ENCODE data around the gene ZACN. TPM values are rescaled to one million over a fixed set of nuclear protein-coding genes. Genes with fewer than 3 reads are reported as not detected.
"Not testable (repeated sequence)": the region's sequence is repeated elsewhere in the genome, so short reads cannot be mapped to it uniquely, and the experiment has no call there.

The ZACN gene
- total RNA-seq, 1 donor from 2014 or later: not detected

DNA sequence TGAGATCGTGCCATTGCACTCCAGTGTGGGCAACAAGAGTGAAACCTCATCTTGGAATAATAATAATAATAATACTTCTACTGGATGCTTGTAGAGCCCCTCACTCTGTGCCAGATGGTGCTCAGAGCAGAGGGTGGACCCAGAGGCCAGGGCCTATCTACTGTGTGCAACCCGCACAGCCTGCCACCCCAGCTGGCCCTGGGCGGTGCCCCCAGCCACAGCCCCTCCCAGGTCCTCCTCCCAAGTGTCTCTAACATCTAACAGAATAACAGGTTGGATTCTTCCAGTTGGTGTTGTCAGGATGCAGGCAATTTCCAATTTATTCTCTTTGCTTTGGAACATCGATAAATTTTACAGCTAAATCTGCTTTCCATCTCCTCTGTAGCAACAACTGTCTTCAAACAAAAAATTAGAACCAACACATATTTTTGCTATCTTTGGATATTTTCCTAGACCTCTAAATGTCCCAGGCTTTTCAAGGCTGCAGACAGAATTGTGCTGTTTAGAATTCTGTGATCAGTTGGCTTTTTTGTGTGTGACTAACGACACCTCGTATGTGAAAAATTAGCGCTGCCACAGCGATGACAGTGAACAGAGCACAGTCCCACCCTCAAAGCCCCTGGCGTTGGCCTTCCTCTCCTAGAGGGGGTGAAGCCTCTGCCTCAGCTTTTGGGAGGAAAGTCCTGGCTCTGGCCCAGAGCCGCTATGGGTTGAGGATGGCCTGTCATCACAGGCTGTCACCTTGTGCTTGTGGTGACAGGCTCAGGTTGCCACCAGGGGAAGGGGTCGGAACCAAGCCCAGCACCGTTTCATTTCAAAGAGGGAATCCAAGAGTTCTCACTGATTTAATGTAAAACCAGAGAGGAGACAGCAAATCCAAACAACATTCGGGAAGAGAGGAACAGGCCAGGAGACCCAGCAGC lies 44.3 kb upstream of the ZACN start:
- H3K27me3 Mint-ChIP-seq (ENCODE audit: unreplicated experiment): no peaks in the 10 kb centered on the region
- TF ChIP-seq, protein P1, sequence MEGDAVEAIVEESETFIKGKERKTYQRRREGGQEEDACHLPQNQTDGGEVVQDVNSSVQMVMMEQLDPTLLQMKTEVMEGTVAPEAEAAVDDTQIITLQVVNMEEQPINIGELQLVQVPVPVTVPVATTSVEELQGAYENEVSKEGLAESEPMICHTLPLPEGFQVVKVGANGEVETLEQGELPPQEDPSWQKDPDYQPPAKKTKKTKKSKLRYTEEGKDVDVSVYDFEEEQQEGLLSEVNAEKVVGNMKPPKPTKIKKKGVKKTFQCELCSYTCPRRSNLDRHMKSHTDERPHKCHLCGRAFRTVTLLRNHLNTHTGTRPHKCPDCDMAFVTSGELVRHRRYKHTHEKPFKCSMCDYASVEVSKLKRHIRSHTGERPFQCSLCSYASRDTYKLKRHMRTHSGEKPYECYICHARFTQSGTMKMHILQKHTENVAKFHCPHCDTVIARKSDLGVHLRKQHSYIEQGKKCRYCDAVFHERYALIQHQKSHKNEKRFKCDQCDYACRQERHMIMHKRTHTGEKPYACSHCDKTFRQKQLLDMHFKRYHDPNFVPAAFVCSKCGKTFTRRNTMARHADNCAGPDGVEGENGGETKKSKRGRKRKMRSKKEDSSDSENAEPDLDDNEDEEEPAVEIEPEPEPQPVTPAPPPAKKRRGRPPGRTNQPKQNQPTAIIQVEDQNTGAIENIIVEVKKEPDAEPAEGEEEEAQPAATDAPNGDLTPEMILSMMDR (IDR thresholded peaks at IDR 0.05): no peak
- DNase-seq (ENCODE audit: extremely low spot score, unreplicated experiment): no peak
- H3K9me3 Mint-ChIP-seq (ENCODE audit: unreplicated experiment): no peaks in the 10 kb centered on the region
- H3K27ac Mint-ChIP-seq (ENCODE audit: unreplicated experiment): no peak overlapping the region
- no peak overlapping the region for H3K4me3 Mint-ChIP-seq (ENCODE audit: unreplicated experiment)
- H3K36me3 Mint-ChIP-seq (ENCODE audit: unreplicated experiment): peaks cover 18% of the 10 kb centered on the region
- H3K4me1 Mint-ChIP-seq (ENCODE audit: unreplicated experiment): peaks cover 5% of the 10 kb centered on the region

DNA sequence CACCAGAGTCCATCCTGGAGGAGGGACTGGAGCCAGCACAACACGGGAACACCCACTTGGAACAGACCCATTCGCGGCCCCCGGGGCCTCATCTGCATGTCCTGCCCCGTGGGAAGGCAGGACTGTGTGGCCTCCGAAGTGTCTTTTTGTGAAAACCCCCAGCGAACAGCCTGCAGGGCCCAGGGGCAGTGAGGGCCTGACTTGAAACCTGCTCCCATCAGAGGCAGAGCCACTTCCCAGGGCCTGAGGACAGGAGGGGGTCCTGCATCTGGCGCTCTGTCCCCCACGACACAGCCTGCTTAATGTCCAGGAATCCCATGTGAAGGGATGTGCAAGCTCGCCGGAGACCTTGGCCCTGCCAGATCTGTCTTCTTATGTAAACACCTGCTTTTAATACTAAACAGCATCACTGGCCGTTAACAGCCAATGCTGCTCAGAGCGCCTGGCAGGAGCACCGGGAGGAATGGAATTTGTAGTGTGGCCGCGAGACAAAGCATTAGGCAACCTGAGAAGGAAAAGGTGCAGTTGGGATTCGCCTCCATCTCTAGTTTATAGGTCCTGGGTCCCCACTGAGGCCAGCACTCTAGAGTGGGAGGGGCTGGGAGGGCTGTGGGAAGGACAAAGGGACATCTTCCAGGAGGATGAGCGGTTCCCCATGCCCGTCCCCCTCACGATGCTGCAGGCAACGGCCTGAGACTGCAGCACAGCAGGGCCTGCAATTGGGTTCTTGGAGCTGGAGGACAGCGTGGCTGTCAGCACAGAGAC lies 42.3 kb upstream of the ZACN start:
- DNase-seq (ENCODE audit: extremely low spot score, unreplicated experiment): no peak

DNA sequence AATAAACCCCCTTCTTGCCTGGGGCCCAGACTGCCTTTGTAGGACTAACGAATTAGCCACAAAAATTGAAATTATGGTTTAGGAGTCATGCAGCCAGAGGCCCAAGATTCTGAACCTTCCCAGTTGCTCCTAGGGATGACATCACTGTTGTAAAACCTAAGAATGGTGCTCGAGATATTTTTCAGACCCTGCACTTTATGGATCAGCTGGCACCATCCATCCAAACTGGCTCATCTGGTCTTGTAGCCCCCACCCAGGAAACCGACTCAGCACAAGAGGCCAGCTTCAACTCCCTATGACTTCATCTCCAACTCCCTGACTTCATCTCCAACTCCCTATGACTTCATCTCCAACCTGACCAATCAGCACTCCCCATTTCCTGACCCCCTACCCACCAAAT lies 40.9 kb upstream of the ZACN start:
- Mint-ChIP-seq H3K4me1 (ENCODE audit: unreplicated experiment) (no peaks in the 10 kb centered on the region), H3K4me3 (ENCODE audit: unreplicated experiment) (no peak overlapping the region), H3K27me3 (ENCODE audit: unreplicated experiment) (no peaks in the 10 kb centered on the region), H3K27ac (ENCODE audit: unreplicated experiment) (peak overlapping the region; percentile 54), H3K9me3 (ENCODE audit: unreplicated experiment) (no peaks in the 10 kb centered on the region), H3K36me3 (ENCODE audit: unreplicated experiment) (peaks cover 28% of the 10 kb centered on the region)
- TF ChIP-seq, protein P1 (IDR thresholded peaks at IDR 0.05): no peak
- DNase-seq (ENCODE audit: extremely low spot score, unreplicated experiment): no peak

More for the DNA sequence above, 42.3 kb upstream of the ZACN start:
- H3K4me1 Mint-ChIP-seq (ENCODE audit: unreplicated experiment): no peaks in the 10 kb centered on the region
- H3K27me3 Mint-ChIP-seq (ENCODE audit: unreplicated experiment): no peaks in the 10 kb centered on the region
- H3K36me3 Mint-ChIP-seq (ENCODE audit: unreplicated experiment): peaks cover 26% of the 10 kb centered on the region
- no peak overlapping the region for H3K27ac Mint-ChIP-seq (ENCODE audit: unreplicated experiment)
- H3K9me3 Mint-ChIP-seq (ENCODE audit: unreplicated experiment): no peaks in the 10 kb centered on the region
- TF ChIP-seq, protein P1 (IDR thresholded peaks at IDR 0.05): no peak
- H3K4me3 Mint-ChIP-seq (ENCODE audit: unreplicated experiment): no peak overlapping the region

DNA sequence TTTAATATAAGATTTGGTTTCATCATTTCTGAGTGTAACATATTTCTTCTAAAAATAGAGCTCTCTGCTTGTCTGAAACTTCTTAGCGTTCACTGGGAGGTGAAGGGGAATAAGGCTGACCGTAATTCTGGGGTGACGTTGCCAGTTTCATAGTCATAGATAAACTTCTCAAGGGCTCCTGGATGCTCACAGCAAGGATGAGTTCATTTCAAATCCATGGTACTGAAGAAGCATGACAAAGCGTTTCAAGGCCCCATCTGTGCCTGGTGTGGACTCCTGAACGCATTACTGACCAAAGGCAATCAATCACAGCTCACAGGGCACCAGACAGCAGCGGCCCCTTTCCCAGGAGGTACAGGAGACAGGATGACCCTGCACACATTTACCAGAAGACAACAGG lies 39.9 kb upstream of the ZACN start:
- no peaks in the 10 kb centered on the region for H3K27me3 Mint-ChIP-seq (ENCODE audit: unreplicated experiment)
- no peaks in the 10 kb centered on the region for H3K4me1 Mint-ChIP-seq (ENCODE audit: unreplicated experiment)
- H3K9me3 Mint-ChIP-seq (ENCODE audit: unreplicated experiment): no peaks in the 10 kb centered on the region
- H3K27ac Mint-ChIP-seq (ENCODE audit: unreplicated experiment): no peak overlapping the region
- TF ChIP-seq, protein P1 (IDR thresholded peaks at IDR 0.05): no peak
- DNase-seq (ENCODE audit: extremely low spot score, unreplicated experiment): no peak
- peaks cover 38% of the 10 kb centered on the region for H3K36me3 Mint-ChIP-seq (ENCODE audit: unreplicated experiment)
- H3K4me3 Mint-ChIP-seq (ENCODE audit: unreplicated experiment): no peak overlapping the region

DNA sequence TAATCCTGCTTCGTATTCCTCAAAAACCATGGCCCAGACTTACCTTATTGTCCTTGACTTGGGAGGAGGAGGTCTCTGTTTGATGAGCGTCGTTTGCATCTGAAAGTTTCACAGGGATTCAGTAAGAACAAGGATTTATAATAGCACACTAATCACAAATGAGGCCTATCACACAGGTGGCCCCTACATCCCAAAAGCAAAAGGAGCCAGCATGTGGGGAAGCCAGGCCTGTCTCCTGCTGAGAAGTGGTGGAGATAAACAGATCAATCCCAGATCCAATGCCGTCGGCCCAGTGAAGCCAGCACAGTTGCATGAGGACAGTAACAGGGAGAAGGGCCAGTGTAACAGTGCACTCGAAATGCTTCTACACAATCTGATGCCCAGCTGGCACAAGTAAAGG lies 38.6 kb upstream of the ZACN start:
- TF ChIP-seq, protein P1 (IDR thresholded peaks at IDR 0.05): no peak
- DNase-seq (ENCODE audit: extremely low spot score, unreplicated experiment): no peak
- no peaks in the 10 kb centered on the region for H3K4me1 Mint-ChIP-seq (ENCODE audit: unreplicated experiment)
- H3K9me3 Mint-ChIP-seq (ENCODE audit: unreplicated experiment): no peaks in the 10 kb centered on the region
- no peaks in the 10 kb centered on the region for H3K27me3 Mint-ChIP-seq (ENCODE audit: unreplicated experiment)
- no peak overlapping the region for H3K4me3 Mint-ChIP-seq (ENCODE audit: unreplicated experiment)
- peaks cover 50% of the 10 kb centered on the region for H3K36me3 Mint-ChIP-seq (ENCODE audit: unreplicated experiment)
- H3K27ac Mint-ChIP-seq (ENCODE audit: unreplicated experiment): no peak overlapping the region

DNA sequence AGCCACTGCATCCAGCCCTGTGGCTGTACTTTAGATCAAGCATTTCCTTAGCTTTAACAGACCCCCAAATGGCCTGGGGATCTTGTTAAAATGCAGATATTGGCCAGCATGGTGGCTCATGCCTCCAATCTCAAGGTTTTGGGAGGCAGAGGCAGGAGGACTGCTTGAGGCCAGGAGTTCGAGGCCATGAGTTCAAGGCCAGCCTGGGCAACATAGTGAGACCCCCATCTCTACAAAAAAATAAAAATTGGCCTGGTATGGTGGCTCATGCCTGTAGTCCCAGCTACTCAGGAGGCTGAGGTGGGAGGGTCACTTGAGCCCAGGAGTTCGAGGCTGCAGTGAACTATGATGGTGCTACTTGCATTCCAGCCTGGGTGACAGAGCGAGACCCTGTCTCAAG lies 36.1 kb upstream of the ZACN start:
- not testable (repeated sequence) for H3K4me3 Mint-ChIP-seq (ENCODE audit: unreplicated experiment); H3K4me1 Mint-ChIP-seq (ENCODE audit: unreplicated experiment); H3K27me3 Mint-ChIP-seq (ENCODE audit: unreplicated experiment); H3K27ac Mint-ChIP-seq (ENCODE audit: unreplicated experiment); DNase-seq (ENCODE audit: extremely low spot score, unreplicated experiment); H3K9me3 Mint-ChIP-seq (ENCODE audit: unreplicated experiment)
- peaks cover 62% of the 10 kb centered on the region for H3K36me3 Mint-ChIP-seq (ENCODE audit: unreplicated experiment)

DNA sequence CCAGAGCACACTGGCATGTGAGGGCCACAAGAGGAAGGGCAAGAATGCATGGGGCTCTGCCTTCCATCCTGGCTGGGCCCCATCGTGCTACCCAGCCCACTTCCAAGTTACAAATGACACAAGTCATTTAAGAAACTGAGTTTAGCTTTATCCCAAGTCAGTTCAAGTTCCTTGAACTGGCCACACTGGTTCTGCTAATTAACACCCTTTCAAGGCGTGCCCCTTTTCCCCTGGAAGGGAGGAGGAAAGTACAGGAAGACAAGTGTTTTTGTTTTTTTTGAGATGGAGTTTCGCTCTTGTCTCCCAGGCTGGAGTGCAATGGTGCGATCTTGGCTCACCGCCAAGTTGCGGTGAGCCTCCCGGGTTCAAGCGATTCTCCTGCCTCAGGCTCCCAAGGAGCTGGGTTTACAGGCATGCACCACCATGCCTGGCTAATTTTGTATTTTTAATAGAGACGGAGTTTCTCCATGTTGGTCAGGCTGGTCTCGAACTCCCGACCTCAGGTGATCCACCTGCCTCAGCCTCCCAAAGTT lies 34.4 kb upstream of the ZACN start:
- H3K36me3 Mint-ChIP-seq (ENCODE audit: unreplicated experiment): peaks cover 61% of the 10 kb centered on the region
- H3K27me3 Mint-ChIP-seq (ENCODE audit: unreplicated experiment); DNase-seq (ENCODE audit: extremely low spot score, unreplicated experiment); H3K27ac Mint-ChIP-seq (ENCODE audit: unreplicated experiment); H3K4me3 Mint-ChIP-seq (ENCODE audit: unreplicated experiment); H3K9me3 Mint-ChIP-seq (ENCODE audit: unreplicated experiment); H3K4me1 Mint-ChIP-seq (ENCODE audit: unreplicated experiment): not testable (repeated sequence)
